Lung microvascular endothelial cell (primary cell): ENCODE results near the gene TMEM134. TPM values are rescaled to one million over a fixed set of nuclear protein-coding genes. Genes with fewer than 3 reads are reported as not detected.

Experiments
- DNase-seq, 2 donors: peaks; one replicate each; pipeline versions ENCODE4 v3.0.0 to v3.0.0-alpha.2; 2010; ENCODE audit warnings: low read depth in 2 of 2
- total RNA-seq: library from RNA; depleted of rRNA; stranded (reverse); fragments of >200 nt; gene quantifications from 2 replicates; pipeline ENCODE4 v1.2.1, GENCODE V29; 2014

The TMEM134 gene
- total RNA-seq, 1 donor from 2014 or later, result 16.1 TPM

GRCh38 chr11:67458266-67458665, 10.8 kb downstream of the TMEM134 start:
- no peak for DNase-seq

GRCh38 chr11:67457453-67457852, 11.6 kb downstream of the TMEM134 start:
- no peak for DNase-seq

GRCh38 chr11:67456068-67456705, 12.9 kb downstream of the TMEM134 start:
- no peak for DNase-seq

GRCh38 chr11:67455054-67455453, 14.0 kb downstream of the TMEM134 start, which contains the start of gene CABP4:
Gene CABP4, plus strand, starts transcription at chr11:67455354. Its CDS starts 70 bp downstream, at chr11:67455424.
- DNase-seq, result no peak

- DNase-seq, result no peak
Observed at GRCh38 chr11:67453816-67454732, 15.0 kb downstream of the TMEM134 start.

- DNase-seq, result peak; percentile 41 to 59
Observed at GRCh38 chr11:67452141-67452952, 16.7 kb downstream of the TMEM134 start, which contains the start of gene GPR152. Gene GPR152, minus strand, starts transcription at chr11:67452729. Its CDS starts 5 bp downstream, at chr11:67452724.

- no peak for DNase-seq
Observed at GRCh38 chr11:67451658-67451976, 17.4 kb downstream of the TMEM134 start.

- no peak for DNase-seq
Observed at GRCh38 chr11:67450796-67451657, 18.0 kb downstream of the TMEM134 start.

GRCh38 chr11:67449116-67449844, 19.8 kb downstream of the TMEM134 start:
- no peak for DNase-seq

GRCh38 chr11:67448220-67448609, 20.8 kb downstream of the TMEM134 start:
- no peak for DNase-seq

GRCh38 chr11:67445515-67445914, 23.5 kb downstream of the TMEM134 start:
- no peak for DNase-seq

GRCh38 chr11:67442504-67443404, 26.3 kb downstream of the TMEM134 start:
- DNase-seq, result peak in 1 of 2 donors; percentile 36

GRCh38 chr11:67441731-67442351, 27.2 kb downstream of the TMEM134 start:
- DNase-seq, result no peak

- DNase-seq, result no peak
Observed at GRCh38 chr11:67441098-67441563, 27.9 kb downstream of the TMEM134 start.

- DNase-seq, result no peak
Observed at GRCh38 chr11:67440229-67441097, 28.6 kb downstream of the TMEM134 start.

GRCh38 chr11:67439321-67440228, 29.5 kb downstream of the TMEM134 start:
- peak; percentile 34 for DNase-seq
